HL-60 (cell line): ENCODE measurements around the gene RSPH9.

Experiments used
- POLR2AphosphoS5 ChIP-seq: IDR thresholded peaks from 2 replicates; pipeline ENCODE4 v1.6.1; 2012; ENCODE audit warnings: low read depth
- REST ChIP-seq: IDR thresholded peaks from 2 replicates; pipeline ENCODE4 v1.6.1; 2012; ENCODE audit warnings: low read depth; ENCODE audit not compliant: insufficient replicate concordance
- TF ChIP-seq, protein P1 (sequence below): IDR thresholded peaks from one replicate; pipeline ENCODE4 v1.5.1; 2011; ENCODE audit warnings: low read length, control low read depth, inconsistent platforms; ENCODE audit not compliant: insufficient read depth

- TF ChIP-seq, protein P1, sequence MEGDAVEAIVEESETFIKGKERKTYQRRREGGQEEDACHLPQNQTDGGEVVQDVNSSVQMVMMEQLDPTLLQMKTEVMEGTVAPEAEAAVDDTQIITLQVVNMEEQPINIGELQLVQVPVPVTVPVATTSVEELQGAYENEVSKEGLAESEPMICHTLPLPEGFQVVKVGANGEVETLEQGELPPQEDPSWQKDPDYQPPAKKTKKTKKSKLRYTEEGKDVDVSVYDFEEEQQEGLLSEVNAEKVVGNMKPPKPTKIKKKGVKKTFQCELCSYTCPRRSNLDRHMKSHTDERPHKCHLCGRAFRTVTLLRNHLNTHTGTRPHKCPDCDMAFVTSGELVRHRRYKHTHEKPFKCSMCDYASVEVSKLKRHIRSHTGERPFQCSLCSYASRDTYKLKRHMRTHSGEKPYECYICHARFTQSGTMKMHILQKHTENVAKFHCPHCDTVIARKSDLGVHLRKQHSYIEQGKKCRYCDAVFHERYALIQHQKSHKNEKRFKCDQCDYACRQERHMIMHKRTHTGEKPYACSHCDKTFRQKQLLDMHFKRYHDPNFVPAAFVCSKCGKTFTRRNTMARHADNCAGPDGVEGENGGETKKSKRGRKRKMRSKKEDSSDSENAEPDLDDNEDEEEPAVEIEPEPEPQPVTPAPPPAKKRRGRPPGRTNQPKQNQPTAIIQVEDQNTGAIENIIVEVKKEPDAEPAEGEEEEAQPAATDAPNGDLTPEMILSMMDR = no peak
- TF ChIP-seq POLR2AphosphoS5 = no peak
- TF ChIP-seq REST = no peak
These were observed 44.2 kb upstream of the RSPH9 start for GRCh38 chr6:43600595-43600994.
